GM19397 (cell line): ENCODE measurements around the gene NOC4L.

Experiments used
- ATAC-seq: cut with Tn5 transposase; IDR thresholded peaks from one replicate; pipeline ENCODE4 v1.9.1; 2021; ENCODE audit warnings: mild to moderate bottlenecking, moderate library complexity; ENCODE audit not compliant: unreplicated experiment

NOC4L gene

GRCh38 chr12:132154941-132155770, 10.9 kb downstream of the NOC4L start:
- ATAC-seq = no peak

- no peak for ATAC-seq
Measured at GRCh38 chr12:132155771-132156572, 11.7 kb downstream of the NOC4L start.

DNA sequence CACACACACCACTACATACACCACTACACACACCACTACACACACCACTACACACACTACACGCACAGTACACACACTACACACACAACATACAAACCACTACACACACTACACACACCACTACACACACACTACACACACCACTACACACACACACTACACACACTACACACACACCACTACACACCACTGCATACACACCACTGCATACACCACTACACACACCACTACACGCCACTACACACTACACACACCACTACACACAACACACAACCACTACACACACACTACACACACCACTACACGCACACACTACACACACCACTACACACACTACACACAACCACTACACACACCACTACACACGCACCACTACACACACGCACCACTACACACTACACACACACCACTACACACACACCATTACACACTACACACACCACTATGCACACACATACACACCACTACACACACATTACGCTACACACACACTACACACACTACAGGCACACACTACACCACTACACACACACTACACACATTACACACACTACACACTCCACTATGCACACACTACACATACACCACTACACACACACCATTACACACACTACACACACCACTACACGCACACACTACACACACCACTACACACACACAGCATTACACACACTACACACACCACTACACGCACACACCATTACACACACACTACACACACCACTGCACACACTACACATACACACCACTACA, 12.5 kb downstream of the NOC4L start:
- no peak for ATAC-seq

DNA sequence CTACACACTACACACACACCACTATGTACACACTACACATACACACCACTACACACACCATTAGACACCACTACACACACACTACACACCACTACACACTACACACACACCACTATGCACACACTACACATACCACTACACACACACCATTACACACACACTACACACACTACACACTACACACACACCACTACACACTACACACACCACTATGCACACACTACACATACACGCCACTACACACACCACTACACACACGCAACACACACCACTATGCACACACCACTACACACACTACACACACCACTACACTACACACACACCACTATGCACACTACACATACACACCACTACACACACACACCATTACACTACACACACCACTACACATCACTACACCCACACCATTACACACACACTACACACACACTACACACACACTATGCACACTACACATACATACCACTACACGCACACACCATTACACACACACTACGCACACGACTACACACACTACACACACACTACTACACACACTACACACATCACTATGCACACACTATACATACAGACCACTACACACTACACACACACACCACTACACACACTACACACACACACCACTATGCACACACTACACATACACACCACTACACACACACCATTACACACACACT, 13.6 kb downstream of the NOC4L start:
- no peak for ATAC-seq

- no peak for ATAC-seq
Measured at GRCh38 chr12:132158677-132159554, 14.7 kb downstream of the NOC4L start.

- no peak for ATAC-seq
Measured at GRCh38 chr12:132159555-132160003, 15.3 kb downstream of the NOC4L start.

- ATAC-seq = no peak
Measured at GRCh38 chr12:132160016-132160415, 15.8 kb downstream of the NOC4L start.

GRCh38 chr12:132160601-132161035, 16.4 kb downstream of the NOC4L start:
- no peak for ATAC-seq

DNA sequence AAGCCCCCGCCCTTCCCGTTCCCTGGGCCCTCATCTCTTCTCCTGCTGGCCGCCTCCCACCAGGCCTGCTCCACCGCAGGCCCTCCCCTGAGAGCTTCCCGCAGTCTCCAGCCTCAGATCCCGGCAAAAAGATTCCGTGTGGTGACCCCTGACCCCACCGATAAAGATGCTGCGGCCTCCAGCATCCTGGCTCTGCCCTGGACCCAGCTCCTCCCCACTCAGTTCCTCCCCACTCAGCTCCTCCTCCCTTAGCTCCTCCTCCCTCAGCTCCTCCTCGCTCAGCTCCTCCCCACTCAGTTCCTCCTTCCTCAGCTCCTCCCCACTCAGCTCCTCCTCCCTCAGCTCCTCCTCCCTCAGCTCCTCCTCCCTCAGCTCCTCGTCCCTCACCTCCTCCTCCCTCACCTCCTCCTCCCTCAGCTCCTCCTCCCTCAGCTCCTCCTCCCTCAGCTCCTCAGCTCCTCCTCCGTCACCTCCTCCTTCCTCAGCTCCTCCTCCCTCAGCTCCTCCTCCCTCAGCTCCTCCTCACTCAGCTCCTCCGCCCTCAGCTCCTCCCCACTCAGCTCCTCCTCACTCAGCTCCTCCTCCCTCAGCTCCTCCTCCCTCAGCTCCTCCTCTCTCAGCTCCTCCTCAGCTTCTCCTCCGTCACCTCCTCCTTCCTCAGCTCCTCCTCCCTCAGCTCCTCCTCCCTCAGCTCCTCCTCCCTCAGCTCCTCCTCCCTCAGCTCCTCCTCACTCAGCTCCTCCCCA, 17.0 kb downstream of the NOC4L start:
- no peak for ATAC-seq

- no peak for ATAC-seq
Measured at GRCh38 chr12:132161796-132162507, 17.7 kb downstream of the NOC4L start.

GRCh38 chr12:132162508-132163031, 18.3 kb downstream of the NOC4L start:
- no peak for ATAC-seq

DNA sequence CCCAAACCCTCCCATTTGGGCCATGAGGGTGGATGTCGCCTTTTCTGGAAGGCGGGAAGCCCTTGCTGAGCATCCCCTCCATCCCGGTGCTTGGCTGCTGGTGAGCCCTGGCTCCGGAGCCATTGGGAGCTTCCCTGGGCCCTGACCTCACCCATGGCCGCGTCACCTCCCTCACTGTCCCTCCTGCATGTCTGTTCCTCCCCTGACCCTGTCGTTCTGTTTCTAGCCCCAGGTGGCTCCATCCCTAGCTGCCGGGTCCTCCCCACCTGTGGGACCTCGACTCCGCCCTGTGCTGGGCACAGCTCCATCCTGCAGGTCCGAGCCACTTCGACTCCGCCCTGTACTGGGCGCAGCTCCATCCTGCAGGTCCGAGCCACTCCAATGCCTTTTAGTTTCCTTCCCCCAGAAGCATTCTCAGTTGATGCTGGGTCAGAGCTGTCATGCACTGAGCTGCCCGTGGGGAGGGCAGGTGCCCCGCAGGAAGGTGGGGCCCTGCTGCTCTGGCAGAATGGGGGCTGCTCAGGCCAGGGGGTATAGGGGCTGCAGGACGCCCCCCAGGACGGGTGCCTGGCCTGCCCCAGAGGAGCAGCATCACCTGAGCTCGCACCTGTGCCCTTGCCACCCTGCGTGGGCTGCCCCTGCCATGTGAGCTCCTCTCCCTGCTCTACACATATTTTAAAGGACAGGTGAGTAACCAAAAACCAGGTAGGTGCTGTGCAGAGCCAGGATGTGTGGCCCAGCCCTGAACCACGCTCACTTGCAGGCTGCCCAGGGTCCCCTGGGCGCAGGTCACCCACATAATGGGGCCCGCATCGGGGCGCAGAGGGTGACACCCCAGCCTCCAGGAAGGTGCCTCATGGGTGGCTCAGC, 19.0 kb downstream of the NOC4L start:
- ATAC-seq = no peak

DNA sequence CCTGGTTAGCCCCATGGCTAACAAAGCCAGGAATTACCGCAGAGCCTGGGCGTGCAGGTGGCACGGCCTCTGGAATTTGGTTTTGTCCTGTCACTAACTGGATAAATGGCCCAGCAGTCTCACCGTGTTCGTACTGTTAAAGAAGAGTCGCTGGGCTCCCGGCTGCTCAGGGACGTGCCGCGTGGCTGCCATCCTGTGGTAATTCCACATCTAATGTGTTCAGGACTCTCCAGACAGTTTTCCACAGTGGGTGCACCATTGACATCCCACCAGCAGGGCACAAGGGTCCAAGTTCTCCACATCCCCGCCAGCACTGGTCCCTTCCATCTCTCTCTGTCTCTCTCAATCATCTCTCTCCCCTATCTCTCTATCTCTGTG, 19.6 kb downstream of the NOC4L start:
- ATAC-seq = no peak

DNA sequence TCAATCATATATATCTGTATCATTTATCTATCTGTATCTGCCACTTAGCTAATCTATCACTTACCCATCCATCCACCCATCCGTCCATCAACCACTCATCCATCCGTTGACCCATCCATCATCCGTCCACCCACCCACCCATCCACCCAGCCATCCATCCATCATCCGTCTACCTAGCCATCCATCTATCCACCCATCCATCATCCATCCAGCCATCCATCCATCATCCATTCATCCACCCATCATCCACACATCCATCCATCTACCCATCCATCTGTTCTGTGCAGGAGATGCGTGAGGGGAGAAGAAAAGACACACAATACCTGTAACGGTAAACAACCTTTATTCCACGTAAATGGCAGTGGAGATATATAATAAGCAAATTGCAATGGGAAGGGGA, 20.2 kb downstream of the NOC4L start:
- no peak for ATAC-seq

- no peak for ATAC-seq
Measured at GRCh38 chr12:132165584-132165983, 21.3 kb downstream of the NOC4L start.

DNA sequence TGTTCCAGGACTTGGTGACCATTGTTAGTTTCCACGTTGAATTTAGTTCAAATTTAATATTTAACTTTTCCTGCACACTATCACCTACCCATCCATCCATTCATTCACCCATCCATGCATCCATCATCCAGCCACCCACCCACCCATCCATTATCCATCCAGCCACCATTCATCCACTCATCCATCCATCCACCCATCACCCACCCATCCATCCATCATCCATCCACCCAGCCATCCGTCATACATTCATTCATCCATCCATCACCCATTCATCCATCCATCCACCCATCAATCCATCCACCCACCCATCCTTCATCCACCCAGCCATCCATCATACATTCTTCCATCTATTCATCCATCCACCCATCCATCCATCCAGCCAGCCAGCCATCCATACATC, 21.8 kb downstream of the NOC4L start:
- ATAC-seq = no peak
